GM19397 (cell line): ENCODE measurements around the gene BOC.

Source experiments
- ATAC-seq: cut with Tn5 transposase; IDR thresholded peaks from one replicate; pipeline ENCODE4 v1.9.1; 2021; ENCODE audit warnings: mild to moderate bottlenecking, moderate library complexity; ENCODE audit not compliant: unreplicated experiment

Gene BOC

DNA sequence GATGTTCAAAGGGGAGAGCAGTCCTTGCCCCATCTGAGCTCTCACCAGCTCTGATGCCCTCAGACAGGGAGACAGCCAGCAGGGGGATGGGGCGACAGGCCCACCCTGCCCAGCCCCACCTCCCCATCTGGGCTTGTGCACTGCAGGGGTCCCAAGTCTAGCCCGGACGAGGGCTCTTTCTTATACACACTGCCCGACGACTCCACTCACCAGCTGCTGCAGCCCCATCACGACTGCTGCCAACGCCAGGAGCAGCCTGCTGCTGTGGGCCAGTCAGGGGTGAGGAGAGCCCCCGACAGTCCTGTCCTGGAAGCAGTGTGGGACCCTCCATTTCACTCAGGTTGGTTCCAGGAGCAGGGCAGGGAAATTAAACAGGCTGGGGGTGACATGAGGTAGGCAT lies 73.9 kb downstream of the BOC start:
- ATAC-seq, result no peak

DNA sequence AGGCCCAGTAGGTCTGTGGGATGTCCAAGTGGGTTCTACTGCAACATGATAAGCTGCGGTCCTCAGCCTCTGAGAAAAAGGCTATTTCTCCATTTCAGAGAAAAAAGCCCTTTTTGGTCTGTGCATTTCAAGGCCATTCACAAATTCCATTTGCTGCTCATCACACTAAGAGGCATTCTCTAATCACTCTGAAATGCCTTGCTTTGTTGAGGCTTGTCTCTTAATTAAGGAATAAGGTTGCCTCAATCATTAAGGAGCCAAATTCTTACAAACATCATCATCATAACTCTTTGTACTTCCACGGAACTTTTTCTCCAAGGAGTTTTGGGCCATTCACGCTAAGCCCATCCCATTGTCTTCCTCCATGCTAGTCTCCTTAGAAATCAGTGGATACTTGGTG lies 74.4 kb downstream of the BOC start:
- no peak for ATAC-seq

DNA sequence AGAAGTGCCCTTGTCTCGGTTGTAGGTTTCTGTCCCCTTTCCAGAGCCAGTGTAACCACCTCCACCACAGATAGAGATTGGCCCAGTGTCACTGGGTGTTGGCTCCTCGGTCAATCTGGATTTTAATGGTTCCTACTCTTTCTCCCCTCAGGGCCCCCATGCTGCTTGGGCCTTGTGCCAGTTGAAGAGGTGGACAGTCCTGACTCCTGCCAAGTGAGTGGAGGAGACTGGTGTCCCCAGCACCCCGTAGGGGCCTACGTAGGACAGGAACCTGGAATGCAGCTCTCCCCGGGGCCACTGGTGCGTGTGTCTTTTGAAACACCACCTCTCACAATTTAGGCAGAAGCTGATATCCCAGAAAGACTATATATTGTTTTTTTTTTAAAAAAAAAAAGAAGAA lies 75.2 kb downstream of the BOC start:
- no peak for ATAC-seq

DNA sequence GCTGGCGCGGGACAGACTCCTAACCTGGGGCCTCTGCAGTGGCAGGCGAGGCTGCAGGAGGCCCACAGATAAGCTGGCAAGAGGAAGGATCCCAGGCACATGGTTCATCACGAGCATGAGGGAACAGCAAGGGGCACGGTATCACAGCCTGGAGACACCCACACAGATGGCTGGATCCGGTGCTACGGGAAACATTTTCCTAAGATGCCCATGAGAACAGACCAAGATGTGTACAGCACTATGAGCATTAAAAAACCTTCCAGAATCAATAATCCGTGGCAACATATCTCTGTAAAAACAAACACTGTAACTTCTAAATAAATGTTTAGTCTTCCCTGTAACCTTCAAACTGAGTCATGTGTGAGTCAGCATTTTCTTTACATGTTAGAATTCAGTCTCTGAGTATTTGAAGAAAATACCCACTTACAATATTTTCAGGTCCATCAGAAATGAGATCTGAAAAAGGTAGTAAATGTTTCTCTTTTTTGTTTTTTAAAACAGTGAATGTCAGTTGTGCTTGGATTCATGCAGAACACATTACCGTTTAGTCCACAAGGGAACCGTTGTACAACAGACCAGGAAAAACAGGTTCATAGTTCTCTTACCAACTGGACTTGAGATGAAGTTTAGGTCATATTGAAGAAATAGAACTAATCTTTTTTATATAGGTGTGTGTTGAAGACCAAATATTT lies 75.9 kb downstream of the BOC start:
- no peak for ATAC-seq

GRCh38 chr3:113287803-113288648 lies 76.7 kb downstream of the BOC start:
- ATAC-seq, result no peak

- ATAC-seq, result no peak
These were observed 77.5 kb downstream of the BOC start for GRCh38 chr3:113288881-113289280.

- ATAC-seq, result no peak
These were observed 80.2 kb downstream of the BOC start for GRCh38 chr3:113291572-113291971.

DNA sequence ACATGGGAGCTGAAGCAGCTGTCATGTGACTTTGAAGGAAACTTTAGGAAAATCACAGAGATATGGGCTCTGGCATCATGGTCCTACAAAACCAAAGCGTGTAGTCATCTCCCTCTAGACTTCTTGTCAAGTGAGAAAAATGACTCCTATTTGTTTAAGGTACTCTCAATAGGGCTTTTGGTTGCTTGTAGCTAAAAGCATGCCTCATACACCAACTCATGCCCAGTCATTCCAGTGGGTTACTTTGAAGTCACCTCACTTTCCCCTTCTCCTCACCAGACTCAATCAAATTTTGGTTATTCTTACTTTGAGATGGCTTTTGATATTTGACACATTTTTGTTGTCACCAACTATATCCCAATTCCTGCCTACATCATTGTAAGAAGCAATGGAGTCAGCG lies 81.6 kb downstream of the BOC start:
- no peak for ATAC-seq

- ATAC-seq, result no peak
These were observed 82.0 kb downstream of the BOC start for GRCh38 chr3:113293348-113293747.

- no peak for ATAC-seq
These were observed 84.1 kb downstream of the BOC start for GRCh38 chr3:113295463-113295862.

DNA sequence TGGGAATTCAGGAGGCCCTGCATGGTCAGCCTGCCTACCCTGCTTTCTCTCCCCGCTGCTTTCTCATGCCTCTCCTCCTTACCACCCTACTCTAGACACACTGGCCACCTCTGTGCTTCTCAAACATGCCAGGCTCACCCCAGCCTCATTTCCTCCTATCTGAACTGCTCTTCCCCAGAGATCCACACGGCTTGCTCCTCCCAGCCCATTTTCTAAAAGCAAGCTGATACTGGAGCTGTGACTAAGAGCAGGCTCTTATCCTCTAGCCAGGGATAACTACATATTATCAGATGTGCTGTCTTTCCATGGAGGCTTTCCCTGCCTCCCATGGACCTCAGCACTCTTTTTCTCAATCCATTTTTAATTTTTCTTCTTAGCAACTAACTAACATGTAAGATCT lies 85.9 kb downstream of the BOC start:
- no peak for ATAC-seq

DNA sequence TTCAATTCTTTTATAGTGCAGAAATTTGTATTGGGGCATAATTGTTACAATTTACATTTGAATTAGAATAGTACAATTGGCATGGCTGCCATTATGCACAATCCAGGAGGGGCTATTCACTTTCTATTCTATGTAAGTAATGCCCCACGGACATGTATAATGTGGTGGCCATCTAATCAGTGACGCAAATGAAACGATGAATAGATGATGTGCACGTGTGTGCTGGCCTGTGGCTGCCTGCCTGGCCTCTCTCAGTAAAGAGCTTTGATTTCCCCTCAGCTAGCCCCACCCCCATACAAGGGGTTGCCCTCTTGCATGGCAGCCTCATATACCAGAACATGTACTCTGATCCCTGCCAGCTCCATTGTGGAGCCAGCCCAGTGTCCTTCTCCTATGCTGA lies 86.5 kb downstream of the BOC start:
- no peak for ATAC-seq

DNA sequence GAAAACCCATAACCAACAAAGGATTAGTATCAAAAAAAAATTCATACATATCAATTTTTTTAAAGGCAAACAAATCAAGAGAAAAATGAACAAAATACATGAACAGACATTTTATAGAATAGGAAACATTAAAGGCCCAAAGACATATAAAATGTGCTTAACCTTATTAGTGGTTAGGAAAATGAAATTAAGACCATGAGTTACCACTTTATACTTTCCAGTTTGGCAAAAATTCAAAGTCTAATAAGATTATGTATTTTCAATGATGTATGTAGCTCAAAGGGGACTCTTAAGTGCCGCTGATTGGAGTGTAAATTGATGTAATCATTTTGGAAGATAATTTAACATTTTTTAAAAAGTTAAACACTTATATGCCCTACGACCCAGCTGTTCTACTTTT lies 89.2 kb downstream of the BOC start:
- no peak for ATAC-seq

DNA sequence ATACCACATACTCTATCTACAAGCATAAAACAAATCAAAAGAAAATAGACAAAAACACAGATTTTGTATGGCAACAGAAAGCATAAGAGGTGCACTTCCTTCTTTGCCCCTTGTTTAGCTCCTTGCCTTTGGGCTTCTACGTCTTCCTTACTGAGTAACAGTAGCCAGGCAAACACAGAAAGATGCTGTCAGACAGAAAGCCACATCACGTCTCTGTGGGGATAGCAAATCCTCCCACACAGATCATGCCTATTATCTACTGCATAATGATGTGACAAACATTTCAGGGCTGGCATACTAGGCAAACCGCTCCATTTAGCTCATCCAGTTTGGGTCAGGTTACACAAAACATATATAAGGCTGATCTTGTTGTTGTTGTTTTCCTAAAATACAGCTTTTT lies 92.7 kb downstream of the BOC start:
- no peak for ATAC-seq

DNA sequence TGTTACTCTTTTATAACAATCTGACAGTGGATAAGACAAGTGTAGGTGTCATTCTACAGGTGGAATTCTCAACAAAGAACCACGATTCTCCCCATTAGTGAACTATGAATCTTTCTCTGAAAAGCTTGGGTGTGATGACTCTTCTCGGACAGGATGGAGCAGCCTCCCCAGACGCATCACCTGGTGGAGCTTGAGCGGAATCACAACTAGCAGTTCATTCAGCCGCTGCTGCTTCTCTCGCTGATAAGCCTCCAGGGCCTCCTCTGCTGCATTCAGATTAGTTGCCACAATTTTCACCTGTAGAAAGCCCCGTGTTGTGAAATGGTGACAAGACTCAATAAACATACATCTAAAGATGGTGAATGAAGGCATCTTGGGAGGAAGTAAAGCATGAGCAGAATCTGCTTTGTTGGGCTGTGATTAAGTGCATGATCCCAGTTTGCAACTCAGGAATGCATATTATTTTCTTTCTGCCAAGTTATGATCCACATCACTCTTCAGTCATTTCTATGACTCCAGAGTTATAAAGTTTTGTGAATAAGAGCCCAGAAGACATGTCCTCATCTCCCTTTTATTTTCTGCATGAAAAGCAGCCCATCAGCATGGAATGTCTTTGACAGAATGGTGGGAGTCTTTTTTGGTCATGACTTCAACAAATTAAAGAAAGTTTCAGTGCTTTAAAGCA lies 93.6 kb downstream of the BOC start:
- no peak for ATAC-seq

GRCh38 chr3:113310960-113311359 lies 99.6 kb downstream of the BOC start:
- no peak for ATAC-seq

DNA sequence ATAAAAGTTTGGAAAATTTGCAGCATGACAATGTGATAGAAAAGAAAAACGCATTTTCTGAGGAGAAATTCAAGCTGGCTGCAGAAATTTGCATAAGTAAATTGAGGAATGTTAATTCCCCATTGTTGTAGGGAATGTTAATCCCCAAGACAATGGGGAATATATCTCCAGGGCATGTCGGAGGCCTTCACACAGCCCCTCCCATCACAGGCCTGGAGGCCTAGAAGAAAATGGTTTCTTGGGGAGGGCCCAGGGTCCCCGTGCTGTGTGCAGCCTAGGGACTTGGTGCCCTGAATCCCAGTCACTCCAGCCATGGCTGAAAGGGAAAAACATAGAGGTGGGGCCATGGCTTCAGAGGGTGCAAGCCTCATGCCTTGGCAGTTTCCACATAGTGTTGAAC lies 101.1 kb downstream of the BOC start:
- no peak for ATAC-seq

GRCh38 chr3:113314923-113315322 lies 103.6 kb downstream of the BOC start:
- ATAC-seq, result no peak

- no peak for ATAC-seq
These were observed 118.4 kb downstream of the BOC start for GRCh38 chr3:113329757-113330156.

DNA sequence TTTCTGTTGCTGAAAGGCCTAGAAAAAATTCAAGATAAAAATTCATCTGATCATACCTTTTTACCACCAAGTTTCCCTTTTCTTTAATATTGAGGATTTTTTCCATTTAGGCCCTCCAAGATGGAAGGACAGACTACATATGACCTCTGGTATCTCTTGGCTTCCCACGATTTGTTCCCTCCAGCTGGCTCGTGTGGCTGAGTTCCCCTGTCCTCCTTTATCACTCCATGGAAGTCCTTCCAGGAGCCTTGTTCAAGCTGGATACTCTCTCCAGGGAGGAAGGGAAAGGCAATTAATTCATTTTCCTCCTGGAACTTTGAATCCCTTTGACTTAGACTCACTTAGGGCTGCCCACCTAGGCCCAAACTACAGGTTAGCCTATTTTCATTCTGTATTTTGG lies 119.4 kb downstream of the BOC start:
- no peak for ATAC-seq

DNA sequence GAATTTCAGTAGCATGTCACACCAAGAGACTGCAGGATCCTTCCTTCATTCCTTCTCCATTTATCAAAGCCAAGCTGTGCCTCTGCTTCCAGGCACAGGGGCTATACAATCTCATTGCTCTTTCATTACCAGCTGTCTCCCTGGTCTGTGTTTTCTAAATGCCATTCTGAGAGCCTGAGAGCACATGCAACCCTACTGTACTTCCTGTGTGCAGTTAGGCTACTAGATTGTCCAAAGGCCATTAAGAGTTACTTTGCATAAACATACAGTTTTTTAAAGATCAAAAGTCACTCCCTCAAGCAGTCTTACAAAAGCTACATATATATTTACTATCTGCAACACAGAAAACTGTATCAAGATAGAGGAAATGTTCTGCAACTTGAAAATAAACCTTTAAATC lies 119.8 kb downstream of the BOC start:
- no peak for ATAC-seq
